C4-2B (cell line): ENCODE data around the gene CAMTA1.

Experiments
- ZFX ChIP-seq: fragments of 450-650 bp; IDR thresholded peaks from 2 replicates; pipeline ENCODE4 v1.6.1; 2017
- TF ChIP-seq, protein P1 (sequence below): fragments of 450-650 bp; conservative IDR thresholded peaks from 2 replicates; pipeline ENCODE4 v1.5.1; 2017; ENCODE audit warnings: mild to moderate bottlenecking

DNA sequence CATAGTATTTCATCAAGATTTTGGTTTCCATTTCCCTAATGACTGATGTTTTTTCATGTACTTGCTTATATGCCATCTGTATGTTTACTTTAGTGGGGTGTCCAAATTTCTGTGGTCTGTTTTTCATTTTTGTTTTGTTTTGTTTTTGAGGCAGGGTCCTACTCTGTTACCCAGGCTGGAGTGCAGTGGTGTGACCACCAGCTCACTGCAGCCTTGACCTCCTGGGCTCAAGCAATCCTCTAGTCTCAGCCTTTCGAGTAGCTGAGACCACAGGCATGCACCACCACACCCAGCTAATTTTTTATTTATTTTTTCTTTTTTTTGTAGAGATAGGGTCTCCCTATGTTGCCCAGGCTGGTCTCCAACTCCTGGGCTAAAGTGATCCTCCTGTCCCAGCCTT is 607.9 kb downstream of the CAMTA1 start:
- TF ChIP-seq, protein P1, sequence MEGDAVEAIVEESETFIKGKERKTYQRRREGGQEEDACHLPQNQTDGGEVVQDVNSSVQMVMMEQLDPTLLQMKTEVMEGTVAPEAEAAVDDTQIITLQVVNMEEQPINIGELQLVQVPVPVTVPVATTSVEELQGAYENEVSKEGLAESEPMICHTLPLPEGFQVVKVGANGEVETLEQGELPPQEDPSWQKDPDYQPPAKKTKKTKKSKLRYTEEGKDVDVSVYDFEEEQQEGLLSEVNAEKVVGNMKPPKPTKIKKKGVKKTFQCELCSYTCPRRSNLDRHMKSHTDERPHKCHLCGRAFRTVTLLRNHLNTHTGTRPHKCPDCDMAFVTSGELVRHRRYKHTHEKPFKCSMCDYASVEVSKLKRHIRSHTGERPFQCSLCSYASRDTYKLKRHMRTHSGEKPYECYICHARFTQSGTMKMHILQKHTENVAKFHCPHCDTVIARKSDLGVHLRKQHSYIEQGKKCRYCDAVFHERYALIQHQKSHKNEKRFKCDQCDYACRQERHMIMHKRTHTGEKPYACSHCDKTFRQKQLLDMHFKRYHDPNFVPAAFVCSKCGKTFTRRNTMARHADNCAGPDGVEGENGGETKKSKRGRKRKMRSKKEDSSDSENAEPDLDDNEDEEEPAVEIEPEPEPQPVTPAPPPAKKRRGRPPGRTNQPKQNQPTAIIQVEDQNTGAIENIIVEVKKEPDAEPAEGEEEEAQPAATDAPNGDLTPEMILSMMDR = no peak
- TF ChIP-seq ZFX = no peak
